Amniotic stem cell (primary cell): Measurements from ENCODE around the gene WDR64.
A peak's percentile ranks its signal among the peaks of the same experiment; 100 is the strongest.
"Not testable (repeated sequence)": the region's sequence is repeated elsewhere in the genome, so short reads cannot be mapped to it uniquely, and the experiment has no call there.

Experiments
- DNase-seq: peaks from one replicate; lab custom pipeline; 2025; lab: John Stamatoyannopoulos, UW

WDR64 gene

GRCh38 chr1:241701483-241702295 lies 49.6 kb downstream of the WDR64 start:
- no peak for DNase-seq

GRCh38 chr1:241702442-241703373 lies 50.6 kb downstream of the WDR64 start:
- peak; percentile 34 for DNase-seq

GRCh38 chr1:241703739-241704138 lies 51.7 kb downstream of the WDR64 start:
- not testable (repeated sequence) for DNase-seq

GRCh38 chr1:241706257-241706656 lies 54.2 kb downstream of the WDR64 start:
- no peak for DNase-seq

GRCh38 chr1:241706967-241707366 lies 54.9 kb downstream of the WDR64 start:
- DNase-seq, result peak; percentile 75

- DNase-seq, result no peak
Observed at GRCh38 chr1:241707442-241707841, 55.4 kb downstream of the WDR64 start.

GRCh38 chr1:241711326-241711725 lies 59.2 kb downstream of the WDR64 start:
- DNase-seq, result no peak

GRCh38 chr1:241713316-241713715 lies 61.2 kb downstream of the WDR64 start:
- no peak for DNase-seq

- no peak for DNase-seq
Observed at GRCh38 chr1:241714321-241715218, 62.5 kb downstream of the WDR64 start.

GRCh38 chr1:241715435-241715834 lies 63.4 kb downstream of the WDR64 start:
- no peak for DNase-seq

- DNase-seq, result no peak
Observed at GRCh38 chr1:241715956-241716355, 63.9 kb downstream of the WDR64 start.

GRCh38 chr1:241716915-241717656 lies 65.0 kb downstream of the WDR64 start:
- DNase-seq, result no peak

GRCh38 chr1:241717975-241718374 lies 65.9 kb downstream of the WDR64 start:
- DNase-seq, result no peak

- no peak for DNase-seq
Observed at GRCh38 chr1:241721011-241721410, 68.9 kb downstream of the WDR64 start.

- DNase-seq, result no peak
Observed at GRCh38 chr1:241722947-241723346, 70.9 kb downstream of the WDR64 start.

GRCh38 chr1:241724741-241725356 lies 72.8 kb downstream of the WDR64 start:
- no peak for DNase-seq

GRCh38 chr1:241730031-241730430 lies 78.0 kb downstream of the WDR64 start:
- DNase-seq, result no peak

- no peak for DNase-seq
Observed at GRCh38 chr1:241733899-241734298, 81.8 kb downstream of the WDR64 start.

GRCh38 chr1:241734533-241734932 lies 82.5 kb downstream of the WDR64 start:
- no peak for DNase-seq

- not testable (repeated sequence) for DNase-seq
Observed at GRCh38 chr1:241735493-241735926, 83.4 kb downstream of the WDR64 start.

GRCh38 chr1:241736387-241736786 lies 84.3 kb downstream of the WDR64 start:
- no peak for DNase-seq
